Measurements from ENCODE around the gene JPH2. TPM values are rescaled to one million over a fixed set of nuclear protein-coding genes. Genes with fewer than 3 reads are reported as not detected.

Gene JPH2
- total RNA-seq, 1 experiment from 2014 or later, result 0.81 TPM

GRCh38 chr20:44109951-44110361, 77.0 kb downstream of the JPH2 start:
- ATAC-seq (peak; percentile 92), DNase-seq (ENCODE audit: low spot score) (peak; percentile 59)
- H3K4me1 Mint-ChIP-seq, result 0 out of 2 replicates have a peak, but pooled peaks cover 2% of the 10 kb centered on the region
- H3K9me3 Mint-ChIP-seq, result peaks cover 35% of the 10 kb centered on the region
- H3K27me3 Mint-ChIP-seq (ENCODE audit: low read depth), result peaks cover 11% of the 10 kb centered on the region
- H3K4me3 Mint-ChIP-seq, result no peak overlapping the region
- TF ChIP-seq TCF7 (CRISPR knock-in tag; IDR thresholded peaks at IDR 0.05; ENCODE audit: low read depth) (no peak), CTCF (IDR thresholded peaks at IDR 0.05) (peak; percentile 40)
- ChIA-PET CTCF (interaction anchor here (0.5 to 4.0 kb wide), 15 partner anchors 10 to 473 kb away, joined by 3 to 40 read pairs (median 3); partner anchors contain the start of gene JPH2), POLR2A (no interaction called here)
- peaks cover 21% of the 10 kb centered on the region for H3K36me3 Mint-ChIP-seq
- no peak overlapping the region for H3K27ac Mint-ChIP-seq

- no peak for ATAC-seq
- no peaks in the 10 kb centered on the region for H3K4me1 Mint-ChIP-seq
- no peak for TF ChIP-seq ZBTB43 (CRISPR knock-in tag; IDR thresholded peaks at IDR 0.05)
- no peak for TF ChIP-seq E2F4 (CRISPR knock-in tag; IDR thresholded peaks at IDR 0.05; ENCODE audit: borderline replicate concordance, low read depth)
- ChIA-PET CTCF (interaction anchor here (1.1 to 1.3 kb wide), 2 partner anchors 83 to 111 kb away, joined by 3 to 4 read pairs; no protein-coding TSS in a partner anchor), POLR2A (no interaction called here)
- no peak for DNase-seq (ENCODE audit: low spot score)
- peaks cover 16% of the 10 kb centered on the region for H3K27me3 Mint-ChIP-seq (ENCODE audit: low read depth)
- no peak overlapping the region for H3K27ac Mint-ChIP-seq
- peaks cover 41% of the 10 kb centered on the region for H3K9me3 Mint-ChIP-seq
- no peak overlapping the region for H3K4me3 Mint-ChIP-seq
- peaks cover 21% of the 10 kb centered on the region for H3K36me3 Mint-ChIP-seq
Observed at GRCh38 chr20:44106615-44107014, 80.4 kb downstream of the JPH2 start.

- Mint-ChIP-seq H3K9me3 (peaks cover 41% of the 10 kb centered on the region), H3K27ac (no peak overlapping the region), H3K27me3 (ENCODE audit: low read depth) (peaks cover 16% of the 10 kb centered on the region), H3K36me3 (peaks cover 21% of the 10 kb centered on the region), H3K4me1 (no peaks in the 10 kb centered on the region), H3K4me3 (no peak overlapping the region)
- CTCF ChIA-PET, result no interaction called here
- POLR2A ChIA-PET, result no interaction called here
- ATAC-seq, result no peak
- no peak for DNase-seq (ENCODE audit: low spot score)
- TF ChIP-seq OVOL2 (CRISPR knock-in tag; IDR thresholded peaks at IDR 0.05; ENCODE audit: borderline replicate concordance) (no peak), NR1H2 (CRISPR knock-in tag; IDR thresholded peaks at IDR 0.05) (no peak), MLX (CRISPR knock-in tag; IDR thresholded peaks at IDR 0.05) (no peak), CREM (CRISPR knock-in tag; IDR thresholded peaks at IDR 0.05) (no peak), ZNF396 (CRISPR knock-in tag; IDR thresholded peaks at IDR 0.05; ENCODE audit: borderline replicate concordance) (no peak), HMGXB4 (CRISPR knock-in tag; IDR thresholded peaks at IDR 0.05) (no peak), E2F1 (CRISPR knock-in tag; IDR thresholded peaks at IDR 0.05) (no peak), RELA (CRISPR knock-in tag; IDR thresholded peaks at IDR 0.05; ENCODE audit: borderline replicate concordance) (no peak), NFE2L1 (CRISPR knock-in tag; IDR thresholded peaks at IDR 0.05) (no peak), MYBL2 (CRISPR knock-in tag; IDR thresholded peaks at IDR 0.05) (no peak), MXD4 (CRISPR knock-in tag; IDR thresholded peaks at IDR 0.05; ENCODE audit: borderline replicate concordance) (no peak), HMGA2 (CRISPR knock-in tag; IDR thresholded peaks at IDR 0.05) (no peak), E2F5 (CRISPR knock-in tag; IDR thresholded peaks at IDR 0.05) (no peak), IRF1 (CRISPR knock-in tag; IDR thresholded peaks at IDR 0.05) (no peak)
Observed at GRCh38 chr20:44104798-44105517, 82.0 kb downstream of the JPH2 start.

Data from WTC11 (cell line).